Esophagus mucosa (tissue), 1 donor: ENCODE results near the gene MDH2. TPM values are rescaled to one million over a fixed set of nuclear protein-coding genes. Genes with fewer than 3 reads are reported as not detected.

ENCODE experiments used
- total RNA-seq: library from RNA; stranded (reverse); gene quantifications from one replicate; pipeline ENCODE4 v1.2.4, GENCODE V29; 2023
- donor health status: DM: yes; HTN: yes; CAD: no.

Gene MDH2
- total RNA-seq, 1 donor from 2014 or later: 204 TPM

Other genes with a start within 250 kb of the MDH2 start
- gene CCL24, start 234.3 kb upstream of the MDH2 start, total RNA-seq: 0.56 TPM
- 37.5 TPM for gene RHBDD2, start 169.1 kb upstream of the MDH2 start, total RNA-seq
- 137 TPM for gene POR, start 133.0 kb upstream of the MDH2 start, total RNA-seq
- gene TMEM120A, start 53.5 kb upstream of the MDH2 start, total RNA-seq: 33.9 TPM
- gene STYXL1, start 106 bp upstream of the MDH2 start, total RNA-seq: 37.6 TPM
- gene SRRM3, start 153.8 kb downstream of the MDH2 start, total RNA-seq: 6.2 TPM